GM23248 (cell line): Measurements from ENCODE around the gene NOL4L.

Source experiments
- EZH2 ChIP-seq: fragments of 200-600 bp; sonication (generic); IDR thresholded peaks from 2 replicates; pipeline ENCODE4 v1.6.1; 2018; ENCODE audit warnings: antibody characterized with exemption, mild to moderate bottlenecking; ENCODE audit not compliant: insufficient read depth, poor library complexity, severe bottlenecking
- EZH2phosphoT487 ChIP-seq: fragments of 200-600 bp; sonication (generic); IDR thresholded peaks from 2 replicates; pipeline ENCODE4 v1.6.1; 2018; ENCODE audit warnings: antibody characterized with exemption, moderate library complexity, mild to moderate bottlenecking, low read depth; ENCODE audit not compliant: insufficient read depth

DNA sequence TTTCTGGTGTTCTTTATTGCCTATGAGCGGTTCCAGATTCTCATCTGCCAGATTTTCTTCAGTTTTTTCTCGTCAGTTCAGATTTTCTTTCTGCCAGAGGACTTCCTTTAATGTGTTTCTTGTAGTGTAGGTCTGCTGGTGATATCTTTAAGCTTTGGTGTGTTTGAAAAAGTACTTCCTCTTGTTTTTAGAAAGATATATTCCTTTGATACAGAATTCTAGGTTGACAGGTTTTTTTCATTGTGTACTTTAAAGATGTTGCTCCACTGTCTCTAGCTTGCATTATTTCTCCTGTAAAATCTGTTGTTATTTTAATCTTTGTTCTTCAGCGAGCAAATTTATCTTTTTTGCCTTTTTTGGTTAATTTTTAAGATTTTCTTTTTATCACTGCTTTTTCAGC, 190.1 kb downstream of the NOL4L start:
- no peak for TF ChIP-seq EZH2
- TF ChIP-seq EZH2phosphoT487, result no peak
